ENCODE data around the gene EMX2. TPM values are rescaled to one million over a fixed set of nuclear protein-coding genes. Genes with fewer than 3 reads are reported as not detected.

EMX2 gene
- total RNA-seq, 1 donor from 2014 or later = not detected

DNA sequence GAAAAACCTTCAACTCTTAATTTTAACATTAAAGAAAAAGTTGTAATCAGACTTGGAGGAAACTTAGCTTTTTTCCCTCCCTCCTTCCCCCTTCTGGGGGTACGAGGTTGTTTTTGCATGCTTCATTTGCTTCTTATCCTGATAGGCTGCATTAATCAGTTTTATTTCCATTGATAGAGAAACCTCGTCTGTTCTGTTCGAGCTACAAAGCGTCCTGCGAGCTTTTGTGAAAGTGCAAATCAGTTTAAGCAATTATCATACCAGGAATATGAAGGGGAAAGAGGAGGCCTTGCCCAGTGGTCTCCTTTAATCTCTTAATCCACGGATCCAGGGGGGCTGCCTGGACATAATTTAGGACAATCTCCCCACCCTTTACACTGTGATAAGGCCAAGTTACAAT is 7.5 kb downstream of the EMX2 start:
- Mint-ChIP-seq H3K27me3 (ENCODE audit: low read depth) (peaks cover 86% of the 10 kb centered on the region), H3K4me1 (ENCODE audit: low read depth) (peaks cover 6% of the 10 kb centered on the region), H3K9me3 (no peaks in the 10 kb centered on the region), H3K36me3 (ENCODE audit: low read depth) (no peaks in the 10 kb centered on the region), H3K27ac (no peak overlapping the region), H3K4me3 (ENCODE audit: low read depth) (no peak overlapping the region)
- intact Hi-C loops (cut with micrococcal nuclease) = loop anchor here (2.0 to 5.0 kb wide), 3 partner anchors 15 to 692 kb away; no protein-coding TSS in a partner anchor
- no peak for DNase-seq (ENCODE audit: low spot score)

DNA sequence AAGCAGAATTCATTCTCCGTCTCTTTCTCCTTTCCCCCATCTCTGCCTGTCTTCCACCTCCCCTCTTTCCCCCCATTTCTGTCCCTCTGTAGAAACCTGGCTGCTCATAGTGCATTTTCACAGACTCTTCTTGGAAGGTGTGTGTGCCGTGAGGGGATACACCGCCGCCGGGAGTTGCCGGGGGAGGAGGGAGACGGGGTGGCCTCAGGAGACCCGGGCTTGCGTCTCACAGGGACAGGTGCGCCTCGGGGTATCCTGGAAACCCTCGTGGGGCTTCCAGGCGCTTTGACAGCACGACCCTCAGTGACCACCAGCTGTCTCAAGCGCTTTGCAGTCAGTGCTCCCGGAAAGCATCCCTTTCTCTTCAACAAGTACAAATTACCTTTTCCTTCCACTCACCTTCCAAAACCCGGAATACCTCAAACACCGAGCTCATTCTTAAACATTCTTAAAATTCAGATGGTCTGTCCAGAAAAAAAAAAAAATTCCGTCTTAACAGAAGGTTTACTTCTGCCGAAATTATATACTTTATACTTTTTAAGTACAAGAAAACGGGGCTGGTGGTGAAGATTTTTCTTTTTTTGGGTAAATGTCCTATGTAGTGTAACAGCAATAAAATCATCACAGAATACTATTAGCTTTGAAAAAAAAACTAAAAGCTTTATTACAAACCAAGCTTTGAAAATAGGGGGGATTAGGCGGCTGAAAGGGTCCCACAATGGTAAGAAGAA is 8.2 kb downstream of the EMX2 start:
- Mint-ChIP-seq H3K9me3 (no peaks in the 10 kb centered on the region), H3K27me3 (ENCODE audit: low read depth) (peaks cover 86% of the 10 kb centered on the region), H3K27ac (no peak overlapping the region), H3K4me1 (ENCODE audit: low read depth) (peaks cover 6% of the 10 kb centered on the region), H3K4me3 (ENCODE audit: low read depth) (no peak overlapping the region), H3K36me3 (ENCODE audit: low read depth) (no peaks in the 10 kb centered on the region)
- no peak for DNase-seq (ENCODE audit: low spot score)
- intact Hi-C loops (cut with micrococcal nuclease) = loop anchor here (2.0 to 5.0 kb wide), 3 partner anchors 16 to 692 kb away; no protein-coding TSS in a partner anchor

DNA sequence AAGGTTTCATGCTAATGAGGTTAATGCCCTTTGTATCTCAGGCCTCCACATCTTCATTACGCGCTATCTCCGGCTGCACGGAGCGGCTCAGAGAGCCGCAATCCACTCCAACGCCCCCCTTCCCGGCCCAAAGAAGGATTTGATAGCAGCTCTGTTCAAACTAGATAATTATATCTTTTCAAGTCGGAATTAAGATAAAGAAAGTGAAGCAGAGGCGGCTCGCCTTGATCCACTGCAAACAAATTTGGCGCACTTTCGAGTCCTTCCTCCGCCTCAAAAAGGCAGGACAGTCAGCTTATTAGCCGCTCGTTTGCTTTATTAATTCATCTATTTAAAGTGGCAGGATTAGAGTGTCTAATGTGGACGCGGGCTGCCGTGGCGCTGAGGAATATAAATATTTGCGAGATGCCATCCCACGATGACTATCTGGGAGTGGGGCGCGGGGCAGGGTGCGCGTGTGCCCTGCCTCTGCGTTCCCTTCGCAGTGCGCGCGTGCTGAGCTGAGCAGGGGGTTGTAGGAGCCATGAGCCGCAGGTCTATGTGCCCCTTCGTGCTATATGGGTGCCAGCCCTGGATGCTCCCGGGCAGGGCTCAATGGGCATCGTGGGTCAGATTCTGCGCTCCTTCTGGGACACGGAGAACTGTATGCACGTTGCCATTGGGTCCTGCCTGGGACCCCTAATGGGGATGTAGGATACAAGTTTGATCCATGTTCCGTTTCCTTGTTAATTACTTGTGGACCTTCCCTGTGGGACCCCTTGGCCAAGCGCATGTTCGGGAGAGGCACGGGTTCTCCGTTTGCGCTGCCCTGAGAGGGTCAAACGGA is 9.0 kb downstream of the EMX2 start:
- Mint-ChIP-seq H3K9me3 (no peaks in the 10 kb centered on the region), H3K27me3 (ENCODE audit: low read depth) (peaks cover 78% of the 10 kb centered on the region), H3K36me3 (ENCODE audit: low read depth) (no peaks in the 10 kb centered on the region), H3K4me1 (ENCODE audit: low read depth) (peaks cover 6% of the 10 kb centered on the region), H3K4me3 (ENCODE audit: low read depth) (no peak overlapping the region), H3K27ac (no peak overlapping the region)
- intact Hi-C loops (cut with micrococcal nuclease) = loop anchor here (2.0 to 5.0 kb wide), 3 partner anchors 17 to 691 kb away; no protein-coding TSS in a partner anchor
- no peak for DNase-seq (ENCODE audit: low spot score)

DNA sequence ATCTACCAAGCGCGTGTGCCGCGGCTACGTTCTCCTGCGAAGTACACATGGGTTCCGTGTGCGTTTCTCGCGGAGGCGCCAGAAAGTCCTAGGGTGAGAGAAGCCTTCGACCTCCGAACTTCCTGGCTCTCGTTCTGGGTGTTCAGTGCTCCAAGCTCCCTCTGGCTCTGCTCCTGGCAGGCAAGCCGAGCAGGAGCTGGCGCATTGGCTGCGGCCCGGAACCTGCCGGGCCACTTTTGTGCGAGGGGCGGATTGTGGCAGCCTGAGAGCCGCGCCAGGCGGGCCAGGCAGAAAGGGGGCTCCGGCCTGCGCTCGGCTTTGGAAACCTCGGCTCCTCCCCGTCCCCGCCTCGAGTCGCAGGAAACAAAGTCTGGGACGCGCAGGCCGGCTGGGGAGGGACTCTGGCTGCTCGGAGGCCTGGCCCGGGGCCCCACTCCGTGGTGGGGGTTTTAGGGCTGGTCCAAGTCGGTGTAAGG is 9.6 kb downstream of the EMX2 start:
- Mint-ChIP-seq H3K27ac (no peak overlapping the region), H3K9me3 (no peaks in the 10 kb centered on the region), H3K4me1 (ENCODE audit: low read depth) (peaks cover 6% of the 10 kb centered on the region), H3K36me3 (ENCODE audit: low read depth) (no peaks in the 10 kb centered on the region), H3K4me3 (ENCODE audit: low read depth) (no peak overlapping the region), H3K27me3 (ENCODE audit: low read depth) (peaks cover 73% of the 10 kb centered on the region)
- DNase-seq (ENCODE audit: low spot score) = no peak
- intact Hi-C loops (cut with micrococcal nuclease) = loop anchor here (5.0 kb wide), 2 partner anchors 180 to 690 kb away; no protein-coding TSS in a partner anchor

DNA sequence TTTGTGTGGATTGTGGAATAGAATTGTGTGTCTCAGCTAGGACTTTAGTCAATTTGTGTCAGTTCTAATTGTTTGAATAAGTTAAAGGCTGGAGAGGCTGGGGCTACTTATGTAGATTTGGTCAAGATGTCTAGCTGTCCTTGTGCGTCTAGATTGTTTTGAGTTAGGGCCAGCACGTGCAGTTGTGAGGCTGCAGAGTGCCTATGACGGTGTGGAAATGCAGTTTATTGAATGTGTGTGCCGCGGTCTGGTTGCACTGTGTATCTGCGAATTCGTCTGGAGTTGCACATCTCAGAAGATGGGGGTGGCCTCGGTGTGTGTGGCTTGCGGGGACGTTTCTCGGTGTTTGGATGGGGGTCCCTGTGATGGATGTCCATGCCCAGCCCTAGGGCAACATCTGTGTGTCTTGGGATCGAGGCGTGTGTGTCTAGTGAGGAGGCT is 10.2 kb downstream of the EMX2 start:
- intact Hi-C loops (cut with micrococcal nuclease) = loop anchor here (5.0 kb wide), 2 partner anchors 180 to 690 kb away; no protein-coding TSS in a partner anchor
- no peak overlapping the region for H3K27ac Mint-ChIP-seq

DNA sequence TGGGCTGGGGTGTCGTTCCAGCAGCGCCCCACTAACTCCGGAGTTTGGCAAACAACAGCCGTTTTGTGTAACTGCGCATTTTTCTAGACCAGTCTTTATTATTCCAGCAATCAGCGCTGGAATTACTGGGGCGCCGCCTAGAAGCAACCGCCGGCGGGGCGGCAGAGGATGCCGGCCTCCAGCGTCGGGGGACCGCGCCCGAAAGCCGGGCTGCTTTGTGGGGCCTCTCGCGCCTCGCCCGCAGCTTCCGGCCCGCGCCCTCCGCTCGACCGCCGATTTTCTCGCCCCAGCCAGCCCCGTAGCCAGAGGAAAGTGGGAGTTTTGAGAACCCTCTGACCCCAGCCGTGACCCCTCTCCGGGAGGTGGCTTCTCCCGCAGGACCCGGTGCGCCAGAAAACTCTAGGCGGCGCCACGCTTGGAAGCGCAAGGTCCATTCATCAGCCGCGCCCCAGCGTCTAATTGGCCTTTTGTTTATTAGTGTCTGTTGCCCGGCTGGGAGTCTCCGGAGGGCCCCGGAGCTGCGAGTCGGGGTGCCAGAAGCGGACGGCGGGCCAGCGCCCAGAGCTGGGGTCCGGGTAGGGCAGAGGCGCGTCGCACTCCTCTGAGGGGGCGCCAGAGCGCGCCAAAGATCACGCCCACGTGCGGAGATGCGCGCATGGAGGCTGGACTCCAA is 10.7 kb downstream of the EMX2 start:
- Mint-ChIP-seq H3K27me3 (ENCODE audit: low read depth) (peaks cover 62% of the 10 kb centered on the region), H3K27ac (no peak overlapping the region), H3K36me3 (ENCODE audit: low read depth) (no peaks in the 10 kb centered on the region), H3K4me1 (ENCODE audit: low read depth) (peaks cover 5% of the 10 kb centered on the region), H3K9me3 (no peaks in the 10 kb centered on the region), H3K4me3 (ENCODE audit: low read depth) (no peak overlapping the region)
- intact Hi-C loops (cut with micrococcal nuclease) = loop anchor here (5.0 kb wide), 2 partner anchors 179 to 689 kb away; no protein-coding TSS in a partner anchor
- DNase-seq (ENCODE audit: low spot score) = no peak

More for the DNA sequence above, 10.2 kb downstream of the EMX2 start:
- H3K36me3 Mint-ChIP-seq (ENCODE audit: low read depth) = no peaks in the 10 kb centered on the region
- no peaks in the 10 kb centered on the region for H3K9me3 Mint-ChIP-seq
- H3K4me1 Mint-ChIP-seq (ENCODE audit: low read depth) = peaks cover 5% of the 10 kb centered on the region
- DNase-seq (ENCODE audit: low spot score) = no peak
- peaks cover 68% of the 10 kb centered on the region for H3K27me3 Mint-ChIP-seq (ENCODE audit: low read depth)
- no peak overlapping the region for H3K4me3 Mint-ChIP-seq (ENCODE audit: low read depth)

DNA sequence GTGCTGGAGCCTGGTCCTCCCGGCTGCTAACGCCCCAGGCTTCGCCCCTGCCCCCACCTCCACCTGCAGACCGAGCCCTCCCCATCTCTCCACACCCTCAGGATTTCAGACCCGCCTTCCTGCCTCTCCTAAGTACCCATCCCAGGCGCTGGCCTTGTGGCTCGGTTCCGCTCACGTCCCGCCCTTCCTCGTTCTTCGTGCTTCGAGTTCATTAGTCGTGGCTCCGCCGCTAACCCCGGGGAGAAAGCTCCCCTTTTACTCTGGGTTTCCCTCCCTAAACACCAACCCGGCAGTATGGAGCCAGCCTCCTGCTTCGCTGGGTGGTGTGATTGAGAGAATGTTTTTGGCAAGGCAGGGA is 11.2 kb downstream of the EMX2 start:
- no peak for DNase-seq (ENCODE audit: low spot score)
- Mint-ChIP-seq H3K4me1 (ENCODE audit: low read depth) (peaks cover 5% of the 10 kb centered on the region), H3K27ac (no peak overlapping the region), H3K4me3 (ENCODE audit: low read depth) (no peak overlapping the region), H3K27me3 (ENCODE audit: low read depth) (peaks cover 58% of the 10 kb centered on the region), H3K9me3 (no peaks in the 10 kb centered on the region), H3K36me3 (ENCODE audit: low read depth) (no peaks in the 10 kb centered on the region)
- intact Hi-C loops (cut with micrococcal nuclease) = loop anchor here (5.0 kb wide), 2 partner anchors 179 to 689 kb away; no protein-coding TSS in a partner anchor

DNA sequence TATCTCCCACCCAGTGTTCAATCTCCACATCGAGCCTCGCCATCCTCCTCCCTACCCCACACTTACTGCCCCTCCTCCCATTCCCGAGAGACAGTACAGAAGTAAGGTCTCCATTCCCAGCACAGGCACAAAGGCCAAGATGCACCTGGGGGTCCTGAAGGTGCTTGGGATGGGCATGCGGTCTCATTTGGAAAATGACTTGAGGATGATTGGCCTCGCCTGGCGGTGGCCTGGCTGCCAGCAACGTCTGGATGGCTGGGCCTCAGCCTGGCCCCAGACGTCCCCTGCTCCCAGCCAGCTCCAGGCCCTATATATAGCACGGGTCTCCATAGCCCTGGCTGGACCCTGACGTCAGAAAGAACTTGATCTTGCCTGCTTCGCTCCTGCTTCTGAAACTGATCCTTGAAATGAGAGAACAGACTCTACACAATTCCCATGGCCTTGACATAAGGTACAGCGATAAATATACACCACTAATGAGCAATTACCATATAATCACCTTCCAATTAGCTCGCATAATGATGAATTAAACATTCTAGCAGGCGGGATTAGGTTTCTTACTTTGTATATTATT is 11.8 kb downstream of the EMX2 start:
- Mint-ChIP-seq H3K27me3 (ENCODE audit: low read depth) (peaks cover 54% of the 10 kb centered on the region), H3K9me3 (no peaks in the 10 kb centered on the region), H3K36me3 (ENCODE audit: low read depth) (no peaks in the 10 kb centered on the region), H3K4me1 (ENCODE audit: low read depth) (peaks cover 5% of the 10 kb centered on the region), H3K27ac (no peak overlapping the region), H3K4me3 (ENCODE audit: low read depth) (no peak overlapping the region)
- no peak for DNase-seq (ENCODE audit: low spot score)
- intact Hi-C loops (cut with micrococcal nuclease) = loop anchor here (5.0 kb wide), 2 partner anchors 178 to 688 kb away; no protein-coding TSS in a partner anchor

DNA sequence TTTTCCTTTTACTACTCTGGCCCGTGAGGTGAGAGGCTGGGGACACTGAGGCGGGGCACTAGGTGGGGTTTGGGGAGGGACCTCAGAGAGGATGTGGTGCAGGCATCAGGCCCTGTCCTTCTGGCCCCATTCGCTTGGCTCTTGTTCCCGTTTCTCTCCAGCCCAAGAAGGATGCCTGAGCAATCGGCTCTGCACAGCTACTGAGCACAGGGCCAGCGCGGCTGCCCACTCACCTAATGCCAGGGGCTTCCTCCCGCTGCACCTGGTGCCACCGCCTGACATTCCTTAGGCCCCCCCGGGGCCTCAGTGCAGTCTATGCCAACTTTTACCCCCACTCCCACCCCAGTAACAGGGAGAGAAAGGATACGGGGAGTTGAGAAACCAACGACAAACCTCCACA is 12.5 kb downstream of the EMX2 start:
- intact Hi-C loops (cut with micrococcal nuclease) = no loop called here
- Mint-ChIP-seq H3K36me3 (ENCODE audit: low read depth) (no peaks in the 10 kb centered on the region), H3K27me3 (ENCODE audit: low read depth) (peaks cover 50% of the 10 kb centered on the region), H3K4me3 (ENCODE audit: low read depth) (no peak overlapping the region), H3K27ac (no peak overlapping the region), H3K4me1 (ENCODE audit: low read depth) (peaks cover 5% of the 10 kb centered on the region), H3K9me3 (no peaks in the 10 kb centered on the region)
- DNase-seq (ENCODE audit: low spot score) = no peak

DNA sequence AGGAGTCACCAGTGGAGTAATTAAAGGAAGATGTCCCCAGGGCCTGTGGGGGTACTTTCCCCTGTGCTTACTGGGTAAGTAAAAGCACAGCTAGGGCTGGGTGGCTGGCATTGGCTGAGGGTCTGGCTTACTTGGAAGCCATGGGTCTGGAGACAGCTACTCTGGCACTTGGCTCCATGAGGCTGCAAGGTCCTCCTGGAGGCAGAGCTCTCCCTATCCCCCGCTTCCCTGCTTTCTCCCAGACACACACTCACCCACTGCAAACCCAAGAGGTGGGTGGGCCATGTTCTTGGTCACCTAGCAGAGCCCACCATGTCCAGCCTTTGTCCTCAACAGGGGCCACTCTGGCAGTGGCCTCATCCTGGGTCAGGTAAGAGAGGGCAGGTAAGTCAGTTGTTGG is 13.3 kb downstream of the EMX2 start:
- Mint-ChIP-seq H3K4me3 (ENCODE audit: low read depth) (no peak overlapping the region), H3K4me1 (ENCODE audit: low read depth) (peaks cover 5% of the 10 kb centered on the region), H3K9me3 (no peaks in the 10 kb centered on the region), H3K36me3 (ENCODE audit: low read depth) (no peaks in the 10 kb centered on the region), H3K27ac (no peak overlapping the region), H3K27me3 (ENCODE audit: low read depth) (peaks cover 42% of the 10 kb centered on the region)
- intact Hi-C loops (cut with micrococcal nuclease) = no loop called here
- no peak for DNase-seq (ENCODE audit: low spot score)

DNA sequence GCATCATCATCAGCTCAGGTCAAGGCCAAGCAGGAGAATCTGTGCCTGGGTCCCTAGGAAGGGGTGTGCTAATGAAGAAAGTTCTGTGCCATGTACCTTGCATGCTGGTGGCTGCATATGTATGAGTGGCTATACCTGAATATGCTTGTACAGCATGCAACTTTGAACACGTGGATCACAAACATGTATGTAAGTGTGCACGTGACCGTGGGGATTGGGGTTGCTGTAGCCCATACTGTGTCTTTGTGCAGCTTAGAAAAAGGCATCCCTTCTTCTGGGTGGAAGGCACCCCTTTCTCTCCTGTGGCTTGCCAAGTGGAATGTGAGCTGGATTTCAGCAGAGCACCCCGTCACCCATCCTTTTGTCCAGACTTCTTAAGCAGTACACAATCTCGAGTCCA is 13.8 kb downstream of the EMX2 start:
- intact Hi-C loops (cut with micrococcal nuclease) = no loop called here
- Mint-ChIP-seq H3K4me1 (ENCODE audit: low read depth) (peaks cover 5% of the 10 kb centered on the region), H3K36me3 (ENCODE audit: low read depth) (no peaks in the 10 kb centered on the region), H3K27me3 (ENCODE audit: low read depth) (peaks cover 37% of the 10 kb centered on the region), H3K27ac (no peak overlapping the region), H3K9me3 (no peaks in the 10 kb centered on the region), H3K4me3 (ENCODE audit: low read depth) (no peak overlapping the region)
- no peak for DNase-seq (ENCODE audit: low spot score)

DNA sequence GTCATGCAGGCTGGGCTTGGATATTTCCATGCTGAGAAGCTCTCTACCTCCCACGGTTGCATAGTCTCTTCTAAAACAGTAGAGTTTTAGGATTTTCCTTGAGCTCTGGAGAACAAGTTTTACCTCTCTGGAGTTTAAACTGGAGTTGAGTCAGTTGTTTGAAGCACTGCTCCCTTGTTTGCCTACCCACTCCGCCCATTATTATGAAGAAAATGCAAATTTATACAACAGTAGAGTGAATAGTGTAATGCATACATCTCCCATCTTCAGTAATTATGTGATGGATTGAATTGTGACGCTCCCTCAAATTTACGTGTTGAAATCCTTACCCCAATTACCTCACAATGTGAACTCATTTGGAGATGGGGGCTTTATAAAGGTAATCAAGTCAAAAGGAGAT is 17.2 kb downstream of the EMX2 start:
- H3K4me1 Mint-ChIP-seq (ENCODE audit: low read depth) = no peaks in the 10 kb centered on the region
- no peaks in the 10 kb centered on the region for H3K36me3 Mint-ChIP-seq (ENCODE audit: low read depth)
- DNase-seq (ENCODE audit: low spot score) = no peak
- peaks cover 14% of the 10 kb centered on the region for H3K27me3 Mint-ChIP-seq (ENCODE audit: low read depth)
- H3K4me3 Mint-ChIP-seq (ENCODE audit: low read depth) = no peak overlapping the region
- H3K27ac Mint-ChIP-seq = no peak overlapping the region
- intact Hi-C loops (cut with micrococcal nuclease) = no loop called here
- no peaks in the 10 kb centered on the region for H3K9me3 Mint-ChIP-seq

Measured in activated T-helper 2 cell treated with anti-CD3 and anti-CD28 coated beads, Interferon-gamma antibody, Interleukin-2, Interleukin-4, amounts not matched to agents 10 μg/mL and 5 μg/mL and 100 μg/mL, durations not matched to agents 14 hours and 24 hours and 36 hours (primary cell).